Erythroblast (primary cell): ENCODE measurements around the gene SLC2A13.

Experiments
- GATA1 ChIP-seq: IDR thresholded peaks from 2 replicates; pipeline ENCODE4 v1.6.1; 2011; ENCODE audit warnings: low read depth, mild to moderate bottlenecking, control low read depth, low read length, moderate library complexity
- POLR2A ChIP-seq: IDR thresholded peaks from 2 replicates; pipeline ENCODE4 v1.6.1; 2011; ENCODE audit warnings: mild to moderate bottlenecking, low read length

DNA sequence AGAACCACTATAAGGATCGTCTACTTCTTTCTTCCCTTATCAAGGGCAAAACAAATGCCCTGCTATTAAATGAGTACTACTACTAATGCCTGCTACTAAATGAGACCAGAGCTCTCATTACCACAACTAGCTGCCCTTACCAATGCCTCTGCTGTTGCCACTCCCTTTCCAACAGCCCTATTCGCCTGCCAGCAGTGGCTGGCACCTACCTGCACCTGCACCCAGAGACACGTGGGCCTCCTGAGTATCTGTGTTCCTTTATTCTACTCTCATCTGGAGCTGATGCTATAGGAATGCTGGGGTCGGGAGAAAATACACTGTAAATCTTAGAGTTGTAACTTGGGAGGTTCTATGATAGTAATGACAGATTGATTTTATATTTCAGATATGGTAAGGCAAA lies 174.7 kb downstream of the SLC2A13 start:
- no peak for TF ChIP-seq POLR2A
- no peak for TF ChIP-seq GATA1
